ENCODE measurements around the gene FAM135A.
A peak's percentile ranks its signal among the peaks of the same experiment; 100 is the strongest.
"Not testable (repeated sequence)": the region's sequence is repeated elsewhere in the genome, so short reads cannot be mapped to it uniquely, and the experiment has no call there.

Gene FAM135A

GRCh38 chr6:70459699-70460098 lies 46.4 kb downstream of the FAM135A start:
- DNase-seq (ENCODE audit: low read depth) = not testable (repeated sequence)

GRCh38 chr6:70470016-70470415 lies 56.7 kb downstream of the FAM135A start:
- DNase-seq (ENCODE audit: low read depth) = no peak

- DNase-seq (ENCODE audit: low read depth) = not testable (repeated sequence)
Measured at GRCh38 chr6:70470510-70470909, 57.2 kb downstream of the FAM135A start.

GRCh38 chr6:70474751-70475150 lies 61.4 kb downstream of the FAM135A start:
- peak; percentile 18 for DNase-seq (ENCODE audit: low read depth)

DNA sequence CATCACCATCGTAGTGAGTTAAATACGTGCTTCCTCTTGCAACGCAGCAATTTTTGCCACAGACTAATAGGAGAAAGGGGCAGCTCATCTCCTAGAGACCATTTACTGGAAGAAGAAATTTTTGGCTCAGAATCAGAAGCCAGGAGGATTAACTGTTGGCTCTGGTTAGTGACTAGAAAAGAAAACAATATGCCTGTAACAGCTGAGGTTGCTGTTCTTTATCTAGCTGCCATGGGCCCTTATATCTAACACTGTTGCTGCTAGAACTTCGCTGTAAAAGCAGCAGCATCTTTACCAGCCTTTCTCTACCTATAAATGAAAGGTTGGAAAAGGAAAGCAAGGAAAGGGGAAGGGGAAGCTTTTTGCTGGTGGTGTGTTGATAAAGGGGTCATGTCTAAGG lies 65.9 kb downstream of the FAM135A start:
- DNase-seq (ENCODE audit: low read depth) = peak; percentile 52

DNA sequence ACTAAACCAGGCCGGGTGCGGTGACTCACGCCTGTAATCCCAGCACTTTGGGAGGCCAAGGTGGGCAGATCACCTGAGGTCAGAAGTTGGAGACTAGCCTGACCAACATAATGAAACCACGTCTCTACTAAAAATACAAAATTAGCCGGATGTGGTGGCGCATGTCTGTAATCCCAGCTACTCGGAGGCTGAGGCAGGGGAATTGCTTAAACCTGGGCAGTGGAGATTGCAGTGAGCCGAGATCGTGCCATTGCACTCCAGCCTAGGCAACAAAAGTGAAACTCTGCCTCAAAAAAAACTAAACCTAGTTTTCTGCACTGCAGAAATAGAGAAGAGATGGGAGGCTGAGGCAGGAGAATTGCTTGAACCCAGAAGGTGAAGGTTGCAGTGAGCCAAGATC lies 73.3 kb downstream of the FAM135A start:
- DNase-seq (ENCODE audit: low read depth) = not testable (repeated sequence)

GRCh38 chr6:70489364-70489763 lies 76.1 kb downstream of the FAM135A start:
- DNase-seq (ENCODE audit: low read depth) = no peak

DNA sequence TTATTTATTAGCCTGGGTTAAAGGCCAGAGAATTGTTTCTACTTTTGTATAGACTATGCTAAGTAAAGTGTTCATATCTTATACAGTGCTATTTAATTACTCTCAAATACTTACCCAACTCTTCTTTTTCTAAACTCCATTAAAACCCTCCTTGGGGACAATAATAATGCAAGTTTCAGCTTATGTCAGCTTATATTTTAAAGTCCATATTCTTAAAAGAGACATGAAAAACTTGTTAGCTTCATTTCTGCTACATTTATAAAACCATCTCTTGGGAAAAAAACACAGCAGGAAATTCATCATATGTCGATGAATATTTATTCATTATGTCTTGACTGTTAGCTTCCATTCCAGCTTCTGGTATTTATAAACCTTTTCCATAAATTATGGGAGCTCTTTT lies 81.5 kb downstream of the FAM135A start:
- no peak for DNase-seq (ENCODE audit: low read depth)

- DNase-seq (ENCODE audit: low read depth) = not testable (repeated sequence)
Measured at GRCh38 chr6:70495790-70496189, 82.5 kb downstream of the FAM135A start.

DNA sequence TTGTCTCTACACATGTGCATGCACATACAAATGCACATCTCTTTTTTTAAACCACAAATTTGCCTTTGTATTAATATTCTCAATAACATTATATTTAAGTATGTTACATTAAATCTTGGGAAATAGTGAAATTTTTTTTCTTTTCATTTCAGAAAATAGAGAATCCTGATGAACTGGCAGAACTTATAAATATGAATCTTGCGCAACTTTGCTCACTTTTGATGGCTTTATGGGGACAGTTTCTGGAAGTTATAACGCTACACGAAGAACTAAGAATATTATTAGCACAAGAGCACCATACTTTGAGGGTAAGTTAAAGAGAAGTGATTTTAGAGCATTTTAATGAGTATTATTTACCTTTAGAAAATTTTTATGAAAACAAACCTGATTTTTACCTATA lies 89.2 kb downstream of the FAM135A start:
- no peak for DNase-seq (ENCODE audit: low read depth)

DNA sequence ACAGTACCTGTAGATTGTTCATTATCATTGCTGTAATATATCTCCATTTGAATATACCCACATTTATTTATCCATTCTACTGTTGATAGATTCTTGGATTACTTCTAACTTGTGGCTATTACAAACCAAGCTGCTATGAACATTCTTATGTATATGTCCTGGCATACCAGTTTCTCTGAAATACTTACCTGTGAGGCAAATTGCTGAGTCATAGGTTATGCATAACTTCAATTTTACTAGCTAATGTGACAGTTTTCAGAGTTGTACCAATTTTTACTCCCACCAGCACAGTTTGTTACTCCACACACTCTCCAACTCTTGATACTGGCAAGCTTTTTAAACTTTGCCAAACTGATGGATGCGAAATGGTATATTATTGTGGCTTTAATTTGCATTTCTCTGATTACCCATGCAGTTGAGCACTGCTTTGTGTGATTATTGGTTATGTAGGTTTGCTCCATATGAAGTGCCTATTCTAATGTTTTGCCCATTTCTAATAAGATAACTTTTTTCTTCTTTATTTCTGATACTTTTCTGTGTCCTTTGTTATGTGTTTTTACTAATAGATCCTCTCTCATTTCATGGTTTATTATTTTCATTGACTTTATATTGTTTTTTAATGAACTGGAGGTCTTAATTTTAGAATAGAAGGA lies 90.6 kb downstream of the FAM135A start:
- DNase-seq (ENCODE audit: low read depth) = no peak

DNA sequence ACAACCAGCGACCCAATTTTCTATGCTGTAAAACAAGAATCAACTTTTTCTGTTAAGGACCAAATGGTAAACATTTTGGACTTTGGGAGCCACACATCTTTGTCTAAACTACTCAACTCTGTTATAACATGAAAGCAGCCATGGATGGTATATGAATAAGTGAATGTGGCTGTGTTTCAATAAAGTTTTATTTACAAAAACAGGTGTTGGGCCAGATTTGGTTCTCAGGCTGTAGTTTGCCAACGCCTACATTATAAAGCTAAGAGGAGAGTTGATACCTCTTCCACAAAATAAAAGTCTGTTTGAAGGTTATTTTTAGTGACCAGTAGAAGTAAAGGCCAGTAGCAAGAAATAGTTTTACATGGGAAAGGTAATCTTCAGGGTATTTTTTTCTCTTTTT lies 93.0 kb downstream of the FAM135A start:
- no peak for DNase-seq (ENCODE audit: low read depth)

GRCh38 chr6:70507161-70507560 lies 93.9 kb downstream of the FAM135A start:
- DNase-seq (ENCODE audit: low read depth) = no peak

DNA sequence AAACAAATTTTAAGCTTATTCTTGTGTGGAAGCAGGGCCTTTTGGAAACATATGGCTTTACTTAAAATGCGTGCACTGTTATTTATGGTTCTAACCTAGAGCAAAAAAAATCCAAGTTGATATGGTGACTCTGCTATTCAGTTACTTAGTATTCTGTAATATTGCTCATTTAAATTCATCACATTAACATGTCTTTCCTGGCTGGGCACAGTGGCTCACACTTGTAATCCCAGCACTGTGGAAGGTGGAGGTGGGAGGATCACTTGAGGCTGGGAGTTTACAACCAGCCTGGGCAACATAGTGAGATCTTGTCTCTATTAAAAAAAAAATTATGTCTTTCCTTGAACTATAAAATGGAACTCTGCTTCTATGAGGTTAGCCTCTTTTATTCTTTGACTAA lies 95.6 kb downstream of the FAM135A start:
- DNase-seq (ENCODE audit: low read depth) = no peak

DNA sequence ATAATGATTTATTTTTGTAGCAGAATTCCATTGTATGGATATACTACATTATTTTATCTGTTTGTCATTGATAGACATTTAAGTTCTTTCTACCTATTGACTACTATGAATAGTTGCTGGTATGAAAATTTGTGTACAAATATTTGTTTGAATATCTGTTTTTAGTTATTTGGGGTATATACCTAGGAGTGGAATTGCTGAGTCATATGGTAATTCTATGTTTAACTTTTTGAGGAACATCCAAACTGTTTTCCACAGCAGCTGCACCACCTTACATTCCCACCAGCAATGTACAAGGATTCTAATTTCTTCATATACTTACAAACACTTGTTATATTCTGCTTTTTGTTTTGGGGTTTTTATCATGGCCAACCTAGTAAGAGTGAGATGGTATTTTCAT lies 97.3 kb downstream of the FAM135A start:
- no peak for DNase-seq (ENCODE audit: low read depth)

- no peak for DNase-seq (ENCODE audit: low read depth)
Measured at GRCh38 chr6:70518723-70519122, 105.4 kb downstream of the FAM135A start.

- DNase-seq (ENCODE audit: low read depth) = peak; percentile 2
Measured at GRCh38 chr6:70520575-70520974, 107.3 kb downstream of the FAM135A start.

- no peak for DNase-seq (ENCODE audit: low read depth)
Measured at GRCh38 chr6:70524721-70525286, 111.5 kb downstream of the FAM135A start.

DNA sequence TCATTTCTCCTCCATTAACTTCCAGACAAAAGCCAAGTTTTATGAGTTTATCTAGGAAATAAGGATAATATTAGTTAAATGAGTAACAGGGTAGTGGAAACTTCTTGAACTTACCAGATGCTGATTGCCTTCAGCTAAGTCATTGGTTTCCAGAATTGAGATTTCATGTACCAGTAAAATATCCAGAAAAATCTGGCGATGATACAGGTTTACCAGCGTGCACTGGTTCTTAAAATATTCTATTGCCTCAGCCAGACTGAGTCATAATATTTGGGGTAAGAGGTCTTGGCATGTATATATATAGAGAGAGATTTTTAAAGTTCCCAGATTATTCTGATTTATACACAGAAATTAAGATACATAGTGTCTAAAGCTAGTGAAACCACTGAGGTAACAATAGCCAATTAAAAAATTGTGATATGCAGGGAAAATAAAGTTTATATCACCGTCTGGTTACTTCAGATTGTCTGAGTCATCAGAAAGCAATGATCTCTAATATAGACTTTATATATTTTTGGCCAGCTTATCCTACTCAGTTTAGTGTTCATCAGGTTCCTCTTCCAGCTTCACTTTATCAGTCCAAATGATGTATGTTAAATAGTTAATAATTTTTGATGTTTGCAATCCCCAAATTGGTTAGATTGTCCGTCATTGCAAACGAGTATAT lies 113.9 kb downstream of the FAM135A start:
- peak; percentile 70 for DNase-seq (ENCODE audit: low read depth)

DNA sequence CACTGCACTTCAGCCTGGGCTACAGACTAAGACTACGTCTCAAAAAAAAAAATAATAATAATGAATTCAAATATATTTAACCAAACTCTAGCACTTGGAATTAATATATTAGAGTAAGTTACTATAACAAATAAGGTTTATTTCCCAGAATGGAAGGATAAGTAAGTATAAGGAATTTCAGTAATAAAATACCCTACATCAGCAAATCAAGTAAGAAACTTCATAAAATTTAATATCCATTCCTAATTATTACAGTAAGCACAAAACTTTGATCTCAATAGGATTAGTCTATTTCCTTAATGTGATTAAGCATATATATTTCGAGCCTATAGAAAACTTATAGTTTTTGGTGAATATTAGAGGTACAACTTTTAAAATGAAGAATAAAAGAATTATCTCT lies 116.7 kb downstream of the FAM135A start:
- DNase-seq (ENCODE audit: low read depth) = no peak

DNA sequence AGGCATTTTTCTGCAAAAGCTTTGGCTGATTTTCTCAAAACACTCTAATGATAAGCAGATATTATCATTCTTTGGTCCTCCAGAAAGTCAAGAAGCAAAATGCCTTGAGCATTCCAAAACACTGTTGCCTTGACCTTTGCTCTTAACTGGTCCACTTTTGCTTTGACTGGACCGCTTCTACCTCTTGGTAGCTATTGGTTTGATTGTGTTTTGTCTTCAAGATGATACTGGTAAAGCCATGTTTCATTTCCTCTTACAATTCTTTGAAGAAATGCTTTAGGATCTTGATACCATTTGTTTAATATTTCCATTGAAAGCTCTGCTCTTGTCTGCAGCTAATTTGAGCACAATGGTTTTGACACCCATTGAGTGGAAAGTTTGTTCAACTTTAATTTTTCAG lies 117.8 kb downstream of the FAM135A start:
- DNase-seq (ENCODE audit: low read depth) = no peak

- no peak for DNase-seq (ENCODE audit: low read depth)
Measured at GRCh38 chr6:70537266-70537665, 124.0 kb downstream of the FAM135A start.

GRCh38 chr6:70538376-70538775 lies 125.1 kb downstream of the FAM135A start:
- DNase-seq (ENCODE audit: low read depth) = no peak

GRCh38 chr6:70547313-70547712 lies 134.0 kb downstream of the FAM135A start:
- DNase-seq (ENCODE audit: low read depth) = peak; percentile 5
